ENCODE data around the gene PLA2G5.

Gene PLA2G5

DNA sequence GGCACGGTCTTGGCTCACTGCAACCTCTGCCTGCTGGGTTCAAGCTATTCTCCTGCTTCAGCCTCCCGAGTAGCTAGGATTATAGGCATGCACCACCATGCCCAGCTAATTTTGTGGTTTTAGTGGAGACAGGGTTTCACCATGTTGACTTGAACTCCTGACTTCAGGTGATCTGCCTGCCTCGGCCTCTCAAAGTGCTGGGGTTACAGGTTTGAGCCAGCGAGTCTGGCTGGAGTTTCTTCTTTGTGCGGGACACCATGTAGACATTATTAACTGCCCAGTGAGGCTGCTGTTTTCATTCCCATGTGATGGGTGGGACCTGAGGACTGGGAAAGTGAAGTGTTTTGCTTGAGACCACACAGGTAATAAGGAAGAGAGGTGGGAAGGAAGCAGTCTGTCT, 23.3 kb downstream of the PLA2G5 start:
- Histone ChIP-seq H2AFZ (ENCODE audit: low read length) (no peak overlapping the region), H3K27ac (ENCODE audit: low read depth, low read length, poor library complexity, severe bottlenecking) (no peak overlapping the region), H3K79me2 (ENCODE audit: insufficient read depth, low read length) (no peaks in the 10 kb centered on the region), H3K36me3 (ENCODE audit: insufficient read depth, low read length) (no peaks in the 10 kb centered on the region), H3K9me3 (ENCODE audit: low read length) (no peaks in the 10 kb centered on the region), H3K4me1 (ENCODE audit: insufficient read depth, low read length, severe bottlenecking) (no peaks in the 10 kb centered on the region), H3K4me2 (ENCODE audit: low read length) (no peak overlapping the region), H3K4me3 (ENCODE audit: low read depth, low read length, poor library complexity, severe bottlenecking) (no peak overlapping the region), H4K20me1 (ENCODE audit: insufficient read depth, low read length) (no peaks in the 10 kb centered on the region), H3F3A (ENCODE audit: insufficient read depth, low read length) (no peaks in the 10 kb centered on the region), H3K9ac (ENCODE audit: low read length) (no peak overlapping the region), H3K27me3 (ENCODE audit: insufficient read depth, low read length) (no peaks in the 10 kb centered on the region), H3K9me2 (ENCODE audit: low read depth, low read length) (no peaks in the 10 kb centered on the region)
- TF ChIP-seq, protein P1, sequence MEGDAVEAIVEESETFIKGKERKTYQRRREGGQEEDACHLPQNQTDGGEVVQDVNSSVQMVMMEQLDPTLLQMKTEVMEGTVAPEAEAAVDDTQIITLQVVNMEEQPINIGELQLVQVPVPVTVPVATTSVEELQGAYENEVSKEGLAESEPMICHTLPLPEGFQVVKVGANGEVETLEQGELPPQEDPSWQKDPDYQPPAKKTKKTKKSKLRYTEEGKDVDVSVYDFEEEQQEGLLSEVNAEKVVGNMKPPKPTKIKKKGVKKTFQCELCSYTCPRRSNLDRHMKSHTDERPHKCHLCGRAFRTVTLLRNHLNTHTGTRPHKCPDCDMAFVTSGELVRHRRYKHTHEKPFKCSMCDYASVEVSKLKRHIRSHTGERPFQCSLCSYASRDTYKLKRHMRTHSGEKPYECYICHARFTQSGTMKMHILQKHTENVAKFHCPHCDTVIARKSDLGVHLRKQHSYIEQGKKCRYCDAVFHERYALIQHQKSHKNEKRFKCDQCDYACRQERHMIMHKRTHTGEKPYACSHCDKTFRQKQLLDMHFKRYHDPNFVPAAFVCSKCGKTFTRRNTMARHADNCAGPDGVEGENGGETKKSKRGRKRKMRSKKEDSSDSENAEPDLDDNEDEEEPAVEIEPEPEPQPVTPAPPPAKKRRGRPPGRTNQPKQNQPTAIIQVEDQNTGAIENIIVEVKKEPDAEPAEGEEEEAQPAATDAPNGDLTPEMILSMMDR (IDR thresholded peaks at IDR 0.05; ENCODE audit: low read length), result no peak
- no peak for TF ChIP-seq EZH2 (IDR thresholded peaks at IDR 0.05; ENCODE audit: borderline replicate concordance, low read length)

DNA sequence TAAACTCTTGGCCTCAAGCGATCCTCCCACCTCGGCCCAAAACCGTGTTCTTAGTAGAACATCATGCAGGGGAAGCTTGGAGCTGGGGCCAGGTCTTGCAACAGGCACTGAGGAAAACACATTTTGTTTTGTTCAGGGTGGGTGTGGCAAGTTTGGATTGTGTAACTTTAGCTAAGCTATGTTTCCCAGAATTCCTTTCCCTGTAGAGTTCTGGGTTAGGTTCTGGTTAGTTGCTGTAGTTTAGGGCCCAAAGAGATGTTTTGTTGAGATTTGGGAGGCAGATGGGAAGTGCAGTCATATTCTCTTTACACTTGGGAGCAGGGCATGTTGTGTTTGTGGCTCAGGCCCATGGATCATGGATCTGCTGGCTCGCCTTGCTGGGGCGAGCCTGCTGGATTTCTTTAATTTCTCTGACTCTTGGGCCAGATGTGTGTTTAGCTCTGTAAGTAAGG, 24.0 kb downstream of the PLA2G5 start:
- no peak for TF ChIP-seq EZH2 (IDR thresholded peaks at IDR 0.05; ENCODE audit: borderline replicate concordance, low read length)
- TF ChIP-seq, protein P1 (IDR thresholded peaks at IDR 0.05; ENCODE audit: low read length), result no peak
- Histone ChIP-seq H3K9me2 (ENCODE audit: low read depth, low read length) (no peaks in the 10 kb centered on the region), H3K27ac (ENCODE audit: low read depth, low read length, poor library complexity, severe bottlenecking) (no peak overlapping the region), H3K36me3 (ENCODE audit: insufficient read depth, low read length) (no peaks in the 10 kb centered on the region), H3K79me2 (ENCODE audit: insufficient read depth, low read length) (no peaks in the 10 kb centered on the region), H4K20me1 (ENCODE audit: insufficient read depth, low read length) (no peaks in the 10 kb centered on the region), H3K4me1 (ENCODE audit: insufficient read depth, low read length, severe bottlenecking) (no peaks in the 10 kb centered on the region), H3K9me3 (ENCODE audit: low read length) (no peaks in the 10 kb centered on the region), H2AFZ (ENCODE audit: low read length) (no peak overlapping the region), H3F3A (ENCODE audit: insufficient read depth, low read length) (no peaks in the 10 kb centered on the region), H3K27me3 (ENCODE audit: insufficient read depth, low read length) (no peaks in the 10 kb centered on the region), H3K4me2 (ENCODE audit: low read length) (no peak overlapping the region), H3K9ac (ENCODE audit: low read length) (no peak overlapping the region), H3K4me3 (ENCODE audit: low read depth, low read length, poor library complexity, severe bottlenecking) (no peak overlapping the region)

DNA sequence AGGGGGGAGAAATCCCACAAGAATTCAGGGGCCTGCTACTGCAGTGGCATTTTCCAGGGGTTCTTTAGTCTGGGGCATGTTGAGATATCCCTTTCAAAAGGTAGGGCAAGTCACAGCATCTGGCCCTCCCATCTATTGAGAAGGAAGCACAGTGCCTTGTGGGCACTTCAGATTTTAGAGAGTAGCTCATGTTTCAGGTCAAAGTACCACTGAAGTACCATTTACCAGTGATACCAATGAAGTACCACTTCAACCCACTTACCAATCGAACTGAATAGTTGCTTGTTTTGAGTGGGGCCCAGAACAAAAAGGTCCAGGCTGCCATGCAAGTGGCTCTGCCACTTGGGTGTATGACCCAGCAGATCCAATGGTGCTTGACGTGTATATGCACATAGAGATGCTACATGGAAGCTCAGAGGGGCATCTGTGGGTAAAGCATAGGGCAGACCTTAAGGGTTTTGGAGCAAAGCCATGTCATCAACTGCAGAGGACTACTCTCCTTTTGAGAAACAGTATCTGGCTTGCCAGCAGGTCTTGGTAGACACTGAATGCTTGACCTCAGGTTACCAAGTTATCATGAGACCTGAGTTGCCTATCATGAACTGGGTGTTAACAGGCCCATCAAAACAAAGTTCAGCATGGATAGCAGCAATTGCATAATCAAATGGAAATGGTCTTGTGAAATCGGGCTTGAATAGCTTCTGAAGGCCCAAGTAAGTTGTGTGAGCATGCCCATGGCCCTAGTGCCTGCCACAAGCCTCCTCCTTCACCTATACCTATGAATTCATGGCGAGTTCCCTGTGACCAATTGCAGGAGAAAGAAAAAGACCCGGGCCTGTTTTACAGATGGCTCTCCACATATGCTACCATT, 25.8 kb downstream of the PLA2G5 start:
- no peak overlapping the region for H2AFZ ChIP-seq (ENCODE audit: low read length)
- H3K9ac ChIP-seq (ENCODE audit: low read length), result no peak overlapping the region
- TF ChIP-seq EZH2 (IDR thresholded peaks at IDR 0.05; ENCODE audit: borderline replicate concordance, low read length), result no peak
- TF ChIP-seq, protein P1 (IDR thresholded peaks at IDR 0.05; ENCODE audit: low read length), result no peak
- H3K9me3 ChIP-seq (ENCODE audit: low read length), result no peaks in the 10 kb centered on the region
- no peak overlapping the region for H3K4me3 ChIP-seq (ENCODE audit: low read depth, low read length, poor library complexity, severe bottlenecking)
- H3K4me1 ChIP-seq (ENCODE audit: insufficient read depth, low read length, severe bottlenecking), result no peaks in the 10 kb centered on the region
- H3K27me3 ChIP-seq (ENCODE audit: insufficient read depth, low read length), result no peaks in the 10 kb centered on the region
- H3K27ac ChIP-seq (ENCODE audit: low read depth, low read length, poor library complexity, severe bottlenecking), result no peak overlapping the region
- H3K4me2 ChIP-seq (ENCODE audit: low read length), result no peak overlapping the region
- no peaks in the 10 kb centered on the region for H3K9me2 ChIP-seq (ENCODE audit: low read depth, low read length)
- H3K79me2 ChIP-seq (ENCODE audit: insufficient read depth, low read length), result no peaks in the 10 kb centered on the region
- H3F3A ChIP-seq (ENCODE audit: insufficient read depth, low read length), result no peaks in the 10 kb centered on the region
- no peaks in the 10 kb centered on the region for H3K36me3 ChIP-seq (ENCODE audit: insufficient read depth, low read length)
- no peaks in the 10 kb centered on the region for H4K20me1 ChIP-seq (ENCODE audit: insufficient read depth, low read length)

Measured in OCI-LY1 (cell line).